RPMI7951 (cell line): Measurements from ENCODE around the gene ADCK1. TPM values are rescaled to one million over a fixed set of nuclear protein-coding genes. Genes with fewer than 3 reads are reported as not detected.
"Not testable (repeated sequence)": the region's sequence is repeated elsewhere in the genome, so short reads cannot be mapped to it uniquely, and the experiment has no call there.

Source experiments
- DNase-seq: peaks from one replicate; pipeline ENCODE4 v3.0.0-alpha.2; 2012; ENCODE audit warnings: low read depth
- total RNA-seq: library from RNA; depleted of rRNA; stranded (reverse); fragments of >200 nt; shearing (Covaris generic); gene quantifications from 2 replicates; pipeline ENCODE4 v1.2.3, GENCODE V29; 2014

ADCK1 gene
- total RNA-seq, 1 experiment from 2014 or later = 2.3 TPM

DNA sequence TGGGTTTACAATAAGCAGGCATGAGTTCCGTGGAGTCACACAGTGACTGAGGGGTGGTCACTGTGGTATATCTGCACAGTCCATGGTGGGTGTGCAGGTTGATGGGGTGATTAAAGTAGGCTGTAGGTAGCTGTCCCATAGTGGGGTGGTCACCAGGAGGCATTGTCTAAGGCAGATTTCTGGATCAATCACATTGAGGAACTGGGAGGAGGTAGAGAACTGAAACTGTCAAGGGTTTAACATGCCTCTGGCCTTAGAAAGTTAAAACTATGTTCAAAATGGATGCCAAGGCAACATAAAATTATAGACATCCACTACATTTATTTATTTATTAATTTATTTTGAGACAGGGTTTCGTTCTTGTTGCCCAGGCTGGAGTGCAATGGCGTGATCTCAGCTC, 8.3 kb downstream of the ADCK1 start:
- no peak for DNase-seq

- no peak for DNase-seq
Observed at GRCh38 chr14:77809011-77809410, 9.1 kb downstream of the ADCK1 start.

DNA sequence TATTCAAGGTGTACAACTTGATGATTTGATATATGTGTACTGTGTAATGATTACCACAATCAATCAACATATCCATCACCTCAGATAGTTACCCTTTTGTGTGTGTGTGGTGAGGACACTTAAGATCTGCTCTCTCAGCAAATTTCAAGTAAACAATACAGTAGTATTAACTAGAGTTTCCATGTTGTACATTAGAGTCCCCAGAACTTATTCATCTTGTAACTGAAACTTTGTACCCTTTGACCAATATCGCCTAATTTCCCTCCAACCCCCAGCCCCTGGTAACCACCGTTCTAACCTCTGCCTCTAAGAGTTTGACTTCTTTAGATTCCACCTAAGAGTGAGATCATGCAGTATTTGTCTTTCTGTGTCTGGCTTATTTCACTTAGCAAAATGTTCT, 12.1 kb downstream of the ADCK1 start:
- DNase-seq = no peak

DNA sequence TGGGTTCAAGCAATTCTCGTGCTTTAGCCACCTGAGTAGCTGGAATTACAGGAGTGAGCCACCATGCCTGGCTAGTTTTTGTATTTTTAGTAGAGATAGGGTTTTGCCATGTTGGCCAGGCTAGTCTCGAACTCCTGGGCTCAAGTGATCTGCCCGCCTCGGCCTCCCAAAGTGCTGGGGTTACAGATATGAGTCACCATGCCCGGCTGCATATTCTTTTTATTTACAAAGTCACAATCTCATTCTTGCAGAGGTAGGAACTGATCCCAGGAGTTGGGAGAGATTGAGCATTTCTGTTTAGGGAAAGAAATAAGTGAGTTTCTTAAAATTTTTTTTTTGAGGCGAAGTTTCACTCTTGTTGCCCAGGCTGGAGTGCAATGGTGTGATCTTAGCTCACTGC, 12.8 kb downstream of the ADCK1 start:
- DNase-seq = not testable (repeated sequence)

- DNase-seq = no peak
Observed at GRCh38 chr14:77822307-77822706, 22.4 kb downstream of the ADCK1 start.

- DNase-seq = no peak
Observed at GRCh38 chr14:77822741-77823140, 22.8 kb downstream of the ADCK1 start.

GRCh38 chr14:77823378-77823777, 23.5 kb downstream of the ADCK1 start:
- DNase-seq = no peak

DNA sequence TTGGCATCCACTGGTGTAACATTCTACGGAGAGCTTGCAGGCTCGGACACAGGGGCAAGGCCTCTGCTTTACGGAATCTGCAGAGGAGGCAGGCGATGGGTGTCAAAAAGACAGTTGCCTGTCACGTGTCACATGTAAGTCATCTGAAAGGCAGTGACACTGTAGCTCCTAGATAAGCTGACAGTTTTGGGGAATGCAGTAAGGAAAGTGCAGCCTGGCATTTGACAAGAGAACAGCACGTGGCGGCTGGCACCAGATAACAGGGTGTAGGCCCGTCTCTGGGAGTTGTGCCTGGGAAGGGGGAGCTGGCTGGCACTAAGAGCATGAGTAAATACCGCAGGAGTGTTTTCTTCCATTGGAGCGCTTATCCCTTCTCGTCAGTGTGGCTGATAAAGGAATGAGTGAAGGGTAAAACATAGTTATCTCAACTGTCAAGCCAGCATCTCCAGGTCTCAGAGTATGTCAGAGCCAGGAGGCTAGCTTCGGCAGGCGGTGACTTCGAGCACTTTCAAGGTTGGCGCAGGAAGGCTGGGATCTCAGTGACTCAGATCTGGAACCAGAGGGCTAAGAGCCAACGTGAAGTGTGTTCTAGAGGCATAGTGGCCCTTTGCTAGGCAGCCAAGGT, 26.1 kb downstream of the ADCK1 start:
- DNase-seq = no peak

DNA sequence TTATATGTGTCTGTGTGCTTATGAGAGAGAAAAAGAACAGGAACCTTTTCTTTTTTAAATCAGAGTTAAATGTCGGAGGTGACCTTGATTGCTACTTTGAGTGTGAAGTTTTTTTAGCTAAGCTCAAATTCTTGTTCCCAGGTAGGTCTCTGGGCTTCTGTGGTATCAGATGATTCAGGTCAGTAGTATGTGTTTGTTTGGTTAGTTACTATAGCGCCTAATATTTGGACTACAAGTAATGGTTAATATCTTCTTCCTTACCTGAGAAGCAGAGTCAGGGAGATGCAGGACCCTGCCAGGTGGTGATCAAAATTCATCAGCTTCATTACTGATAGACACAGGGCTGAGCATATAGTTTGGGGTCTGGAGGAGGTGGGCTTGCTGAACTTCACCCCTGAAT, 30.8 kb downstream of the ADCK1 start:
- no peak for DNase-seq

DNA sequence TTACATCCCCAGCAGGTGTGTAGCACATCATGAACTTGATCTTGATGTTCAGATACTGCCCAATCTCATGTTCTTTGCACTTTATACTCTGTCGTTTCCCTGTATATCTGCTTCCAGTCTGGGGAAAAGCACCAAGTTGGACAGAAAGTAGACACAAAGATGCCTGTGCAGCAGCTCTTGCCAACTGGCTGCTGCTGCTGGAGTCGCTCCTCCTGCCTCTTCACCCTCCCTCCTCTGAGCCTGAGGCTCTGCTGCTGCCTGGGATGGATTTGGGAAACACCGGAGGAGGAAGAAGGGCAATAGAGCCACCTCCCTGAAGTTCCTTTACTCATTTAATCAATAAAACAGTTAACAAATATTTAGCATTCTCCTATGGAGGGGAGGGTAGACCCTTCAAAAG, 32.4 kb downstream of the ADCK1 start:
- DNase-seq = no peak

DNA sequence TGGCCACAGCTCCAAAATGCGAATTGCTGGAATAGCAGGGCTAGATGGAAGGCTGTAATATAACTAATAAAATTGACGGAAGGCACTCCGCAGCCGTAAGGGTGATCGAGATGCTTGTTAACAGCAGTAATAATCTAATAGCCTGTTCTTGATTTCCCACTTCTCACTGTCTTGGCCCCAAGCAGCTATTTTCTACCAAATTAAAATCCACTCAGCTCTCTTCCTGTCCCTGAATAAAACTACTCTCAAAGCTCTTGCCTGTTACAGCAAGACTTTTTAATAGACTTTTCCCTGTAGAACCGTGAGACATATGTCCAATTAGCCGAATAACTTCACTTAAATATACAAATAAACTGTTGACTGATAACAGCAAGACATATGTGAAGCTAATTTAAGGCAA, 38.0 kb downstream of the ADCK1 start:
- no peak for DNase-seq

DNA sequence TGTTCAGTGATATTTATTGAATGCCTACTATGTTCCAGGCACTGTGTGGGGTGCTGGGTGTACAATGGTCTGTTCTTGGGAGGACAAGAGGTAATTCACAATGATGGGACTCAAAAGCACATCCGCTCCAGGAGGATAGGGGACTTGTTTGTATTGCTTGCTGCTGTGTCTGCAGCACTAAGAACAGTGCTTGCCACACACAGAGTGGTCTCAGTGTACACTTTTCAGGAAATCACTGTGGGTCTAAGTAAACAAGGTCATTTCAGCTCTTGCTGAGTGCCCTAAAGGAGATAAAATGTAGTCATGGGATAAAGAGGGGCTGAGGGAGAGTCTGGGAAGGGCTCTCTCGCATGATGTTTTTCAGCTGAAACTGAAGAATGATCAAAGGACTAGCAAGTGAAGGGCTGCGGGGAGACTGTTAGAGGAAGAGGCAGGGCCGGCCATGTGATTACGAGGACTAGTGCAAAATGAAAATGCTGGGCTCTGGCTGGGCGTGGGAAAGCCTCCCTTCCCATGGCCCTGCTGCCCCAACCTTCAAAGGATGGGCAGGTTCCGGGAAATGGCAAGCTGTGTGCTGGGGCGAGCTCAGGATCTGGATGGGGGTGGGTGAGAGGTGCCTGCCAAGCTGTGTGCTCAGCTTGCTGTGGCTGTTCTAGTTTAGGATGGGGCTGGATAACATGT, 39.1 kb downstream of the ADCK1 start:
- peak; percentile 15 for DNase-seq

DNA sequence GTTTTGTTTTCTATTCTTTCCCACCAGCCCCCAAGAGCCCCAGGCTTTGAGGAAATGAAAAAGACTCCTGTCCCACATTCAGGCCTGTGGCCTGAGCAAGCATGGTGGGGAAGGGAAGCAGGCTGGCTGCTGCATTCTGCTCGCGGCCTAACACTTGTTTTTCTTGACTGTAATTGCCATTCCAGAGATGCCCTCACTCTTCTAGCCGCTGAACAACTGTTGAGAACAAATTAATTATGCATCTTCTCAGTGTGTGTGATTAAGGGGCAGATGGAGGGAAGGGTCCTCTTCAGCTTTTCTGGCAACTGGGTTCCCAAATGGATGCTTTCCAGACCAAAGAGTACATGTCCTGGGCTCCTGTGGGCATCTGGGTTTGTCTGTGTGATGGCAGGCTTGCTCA, 43.3 kb downstream of the ADCK1 start:
- DNase-seq = no peak

DNA sequence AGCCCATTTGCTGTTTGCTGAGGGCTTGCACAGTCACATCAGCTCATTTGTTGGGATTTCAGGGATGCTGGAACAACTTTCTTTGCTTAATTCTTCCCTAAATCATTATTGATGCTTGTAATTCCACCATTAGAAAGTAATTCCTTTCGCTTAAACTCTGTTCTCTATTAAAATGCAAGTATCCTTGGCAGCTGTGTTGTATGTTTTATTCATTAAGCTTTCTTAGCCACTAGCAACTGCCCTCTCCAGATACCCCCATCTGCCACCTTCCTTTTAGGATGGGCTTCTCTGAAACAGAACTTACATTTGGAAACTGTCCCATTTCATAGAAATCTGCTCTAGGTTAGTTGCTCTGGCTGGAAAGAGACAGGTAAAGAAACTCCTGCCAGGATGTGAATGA, 43.7 kb downstream of the ADCK1 start:
- DNase-seq = no peak

- no peak for DNase-seq
Observed at GRCh38 chr14:77844802-77845201, 44.9 kb downstream of the ADCK1 start.

DNA sequence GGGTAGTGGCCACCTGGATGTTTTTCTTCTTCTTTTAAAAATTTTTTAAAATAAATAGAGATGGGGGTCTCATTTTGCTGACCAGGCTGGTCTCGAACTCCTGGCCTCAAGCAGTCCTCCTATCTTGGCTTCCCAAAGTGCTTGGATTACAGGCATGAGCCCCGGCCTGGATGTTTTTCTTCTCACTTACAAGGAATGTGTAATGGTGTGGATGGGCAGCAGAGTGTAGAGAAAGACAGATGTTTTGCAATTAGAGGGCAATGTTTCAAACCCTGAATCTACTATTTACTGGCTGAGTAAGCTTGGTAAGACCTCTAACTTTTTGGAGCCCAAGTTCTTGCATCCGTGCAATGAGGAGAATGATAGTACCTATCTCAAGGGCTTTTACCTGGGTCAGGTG, 48.1 kb downstream of the ADCK1 start:
- DNase-seq = no peak

DNA sequence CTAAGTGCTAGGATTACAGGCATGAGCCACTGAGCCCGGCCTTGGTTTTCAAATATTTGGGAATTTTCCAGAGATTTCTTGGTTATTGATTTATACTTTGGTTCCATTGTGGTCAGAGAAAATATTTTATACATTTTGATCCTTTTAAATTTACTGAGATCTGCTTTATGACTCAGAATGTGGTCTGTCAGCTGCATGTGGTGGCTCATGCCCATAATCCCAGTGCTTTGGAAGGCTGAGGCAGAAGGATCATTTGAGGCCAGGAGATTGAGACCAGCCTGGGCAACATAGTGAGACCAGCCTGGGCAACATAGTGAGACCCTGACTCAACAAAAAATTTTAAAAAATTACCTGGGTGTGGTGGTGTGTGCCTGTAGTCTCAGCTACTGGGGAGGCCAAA, 49.8 kb downstream of the ADCK1 start:
- DNase-seq = peak; percentile 13

- DNase-seq = no peak
Observed at GRCh38 chr14:77853919-77854318, 54.0 kb downstream of the ADCK1 start.

DNA sequence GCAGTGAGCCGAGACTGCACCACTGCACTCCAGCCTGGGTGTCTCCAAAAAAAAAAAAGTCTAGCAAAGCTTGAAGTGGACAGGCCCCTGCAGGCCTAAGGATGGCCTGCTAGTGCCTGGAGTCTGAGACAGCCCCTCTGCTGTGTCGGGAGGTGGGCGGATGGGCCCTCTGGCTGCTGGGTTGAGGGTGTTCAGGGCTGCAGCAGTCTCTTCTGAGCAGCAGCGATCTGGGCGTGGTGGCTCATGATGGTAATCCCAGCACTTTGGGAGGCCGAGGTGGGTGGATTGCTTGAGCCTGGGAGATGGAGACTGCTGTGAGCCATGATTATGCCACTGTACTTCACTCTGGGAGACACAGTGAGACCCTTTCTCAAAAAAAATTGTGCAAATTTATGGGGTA, 57.0 kb downstream of the ADCK1 start:
- no peak for DNase-seq

- DNase-seq = no peak
Observed at GRCh38 chr14:77859934-77860570, 60.1 kb downstream of the ADCK1 start.

DNA sequence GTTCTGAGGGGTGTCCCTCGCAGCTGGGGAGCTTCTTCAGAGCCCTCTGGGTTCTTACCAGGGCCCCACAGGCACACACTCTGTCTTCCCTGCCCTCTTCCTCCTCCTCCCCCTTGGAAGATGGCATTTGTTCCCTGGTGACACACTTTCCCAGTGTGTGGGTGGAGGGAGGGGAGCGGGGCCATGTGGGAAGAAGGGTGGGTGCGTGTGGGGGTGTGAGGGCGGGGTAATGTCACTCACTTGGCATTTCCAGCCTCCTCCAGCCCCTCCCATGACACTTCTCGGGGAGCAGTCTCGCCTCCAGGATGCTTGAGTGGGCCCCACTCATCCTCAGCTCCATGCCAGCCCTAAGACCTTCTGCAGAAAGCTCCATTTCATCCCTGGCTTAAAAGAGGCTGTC, 61.3 kb downstream of the ADCK1 start:
- DNase-seq = no peak

DNA sequence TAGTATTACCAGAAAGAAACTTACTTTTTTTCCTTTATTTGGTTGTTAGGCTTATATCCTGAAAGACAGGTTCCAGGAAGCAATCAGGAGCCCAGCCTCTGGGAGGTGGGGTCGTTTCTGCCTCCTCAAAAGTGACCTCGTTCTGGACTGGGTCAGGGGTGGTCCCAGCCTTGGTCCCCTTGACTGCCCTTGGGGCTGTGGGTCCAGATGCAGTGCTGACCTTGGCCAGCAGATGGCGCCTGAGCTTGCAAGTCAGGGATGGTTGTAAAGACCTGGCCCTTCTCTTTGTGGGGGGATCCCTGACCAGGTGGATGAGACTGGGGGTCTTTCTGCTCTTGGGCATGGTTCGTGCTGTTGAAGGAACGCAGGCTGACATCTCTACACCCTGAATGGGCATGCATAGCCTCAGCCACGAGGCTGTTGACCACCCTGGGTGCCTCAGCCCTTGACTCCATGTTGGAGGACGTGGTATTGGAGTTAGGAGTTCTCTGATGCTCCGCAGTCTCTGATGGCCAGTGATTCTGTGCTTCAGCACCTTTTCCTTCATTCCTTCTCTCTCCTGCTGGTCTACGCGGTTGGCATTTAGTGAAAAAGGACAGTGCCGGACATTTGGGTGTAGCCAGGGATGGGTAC, 62.4 kb downstream of the ADCK1 start:
- peak; percentile 32 for DNase-seq

DNA sequence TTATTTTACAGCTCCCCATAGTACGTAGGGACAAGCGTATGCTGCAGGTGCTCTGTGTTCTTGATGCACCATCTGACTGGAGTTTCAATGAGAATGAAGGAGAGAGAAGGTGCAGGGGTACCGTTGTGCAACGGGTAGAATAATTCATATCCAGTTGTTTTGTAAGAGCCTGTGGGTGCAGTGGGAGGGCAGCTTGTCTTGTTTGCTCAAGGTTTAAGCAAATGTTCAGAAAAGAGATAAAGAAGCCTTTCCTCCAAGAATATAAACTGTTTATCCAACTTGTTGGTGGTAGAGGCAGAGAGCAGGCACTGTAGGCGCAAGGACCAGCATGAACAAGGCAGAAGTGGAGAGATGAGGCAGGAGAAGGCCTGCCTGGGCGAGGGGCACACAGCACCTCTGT, 64.2 kb downstream of the ADCK1 start:
- no peak for DNase-seq
